ENCODE data around the gene DMRTB1.
"Not testable (repeated sequence)": the region's sequence is repeated elsewhere in the genome, so short reads cannot be mapped to it uniquely, and the experiment has no call there.

DMRTB1 gene

DNA sequence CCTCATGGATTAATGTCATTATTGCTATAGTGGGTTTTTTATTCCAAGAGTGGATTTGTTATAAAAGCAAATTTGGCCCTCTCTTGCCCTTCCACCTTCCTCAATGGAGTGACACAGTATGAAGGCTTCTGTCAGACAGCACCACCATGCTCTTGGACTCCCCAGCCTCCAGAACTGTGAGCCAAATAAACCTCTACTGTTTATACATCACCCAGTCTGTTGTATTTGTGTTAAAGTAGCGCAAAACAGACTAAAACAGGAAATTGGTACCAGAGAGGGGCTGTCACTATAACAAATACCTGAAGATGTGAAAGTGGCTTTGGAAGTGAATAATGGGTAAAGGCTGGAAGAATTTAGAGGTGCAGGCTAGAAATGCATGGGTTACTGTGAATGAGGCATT is 38.0 kb upstream of the DMRTB1 start:
- Mint-ChIP-seq H3K36me3 (ENCODE audit: low read depth) (no peaks in the 10 kb centered on the region), H3K4me3 (no peak overlapping the region), H3K4me1 (ENCODE audit: low read depth) (peaks cover 6% of the 10 kb centered on the region), H3K27ac (no peak overlapping the region), H3K9me3 (no peaks in the 10 kb centered on the region), H3K27me3 (peaks cover 7% of the 10 kb centered on the region)
- intact Hi-C loops (cut with micrococcal nuclease), result no loop called here

- Mint-ChIP-seq H3K27ac (no peak overlapping the region), H3K4me3 (no peak overlapping the region), H3K36me3 (ENCODE audit: low read depth) (no peaks in the 10 kb centered on the region), H3K9me3 (no peaks in the 10 kb centered on the region), H3K27me3 (peaks cover 7% of the 10 kb centered on the region), H3K4me1 (ENCODE audit: low read depth) (no peaks in the 10 kb centered on the region)
- intact Hi-C loops (cut with micrococcal nuclease), result no loop called here
Measured at GRCh38 chr1:53430261-53430660, 28.9 kb upstream of the DMRTB1 start.

DNA sequence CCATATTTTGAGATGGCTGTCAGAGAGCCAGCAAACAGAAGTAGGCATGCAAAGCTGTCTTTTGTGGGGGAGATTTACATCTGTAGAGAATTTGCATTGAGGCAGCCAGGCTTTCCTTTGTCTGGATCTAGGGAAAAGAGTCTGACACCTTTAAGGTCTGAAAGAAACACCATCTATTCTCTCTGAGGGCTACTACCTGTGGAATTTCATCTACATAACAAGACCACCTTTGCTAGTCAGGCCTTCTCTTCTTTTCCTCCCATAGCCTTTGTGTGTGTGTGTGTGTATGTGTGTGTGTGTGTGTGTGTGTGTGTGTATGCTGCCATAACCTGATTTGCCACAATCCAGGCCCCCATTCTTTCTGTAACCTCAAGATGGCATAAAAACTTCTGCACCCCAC is 28.4 kb upstream of the DMRTB1 start:
- Mint-ChIP-seq H3K4me3 (no peak overlapping the region), H3K27ac (no peak overlapping the region), H3K9me3 (no peaks in the 10 kb centered on the region), H3K36me3 (ENCODE audit: low read depth) (no peaks in the 10 kb centered on the region), H3K27me3 (peaks cover 7% of the 10 kb centered on the region), H3K4me1 (ENCODE audit: low read depth) (no peaks in the 10 kb centered on the region)
- intact Hi-C loops (cut with micrococcal nuclease), result no loop called here

GRCh38 chr1:53431244-53431643 is 28.0 kb upstream of the DMRTB1 start:
- Mint-ChIP-seq H3K27me3 (peaks cover 8% of the 10 kb centered on the region), H3K9me3 (no peaks in the 10 kb centered on the region), H3K4me3 (no peak overlapping the region), H3K4me1 (ENCODE audit: low read depth) (no peaks in the 10 kb centered on the region), H3K36me3 (ENCODE audit: low read depth) (no peaks in the 10 kb centered on the region), H3K27ac (no peak overlapping the region)
- intact Hi-C loops (cut with micrococcal nuclease), result no loop called here

- Mint-ChIP-seq H3K4me1 (ENCODE audit: low read depth) (no peaks in the 10 kb centered on the region), H3K4me3 (no peak overlapping the region), H3K27ac (no peak overlapping the region), H3K36me3 (ENCODE audit: low read depth) (no peaks in the 10 kb centered on the region), H3K27me3 (peaks cover 10% of the 10 kb centered on the region), H3K9me3 (no peaks in the 10 kb centered on the region)
- intact Hi-C loops (cut with micrococcal nuclease), result no loop called here
Measured at GRCh38 chr1:53431805-53432565, 27.2 kb upstream of the DMRTB1 start.

DNA sequence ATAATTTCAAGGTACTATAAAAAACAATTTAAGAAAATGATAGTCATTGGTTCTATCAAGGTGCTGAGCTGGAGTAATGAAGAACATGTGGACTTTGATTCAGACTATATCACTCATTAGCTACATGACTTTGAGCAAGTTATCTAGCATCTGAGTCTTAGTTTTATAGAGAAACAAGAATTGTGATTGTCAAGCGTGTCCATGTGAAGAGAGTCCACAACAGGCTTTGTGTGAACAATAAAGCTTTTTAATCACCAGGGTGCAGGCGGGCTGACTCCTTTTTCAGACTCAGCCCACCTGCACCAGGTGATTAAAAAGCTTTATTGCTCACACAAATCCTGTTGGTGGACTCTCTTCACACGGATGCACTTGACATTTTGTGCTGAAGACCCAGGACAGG is 26.6 kb upstream of the DMRTB1 start:
- peaks cover 10% of the 10 kb centered on the region for H3K27me3 Mint-ChIP-seq
- intact Hi-C loops (cut with micrococcal nuclease), result no loop called here

DNA sequence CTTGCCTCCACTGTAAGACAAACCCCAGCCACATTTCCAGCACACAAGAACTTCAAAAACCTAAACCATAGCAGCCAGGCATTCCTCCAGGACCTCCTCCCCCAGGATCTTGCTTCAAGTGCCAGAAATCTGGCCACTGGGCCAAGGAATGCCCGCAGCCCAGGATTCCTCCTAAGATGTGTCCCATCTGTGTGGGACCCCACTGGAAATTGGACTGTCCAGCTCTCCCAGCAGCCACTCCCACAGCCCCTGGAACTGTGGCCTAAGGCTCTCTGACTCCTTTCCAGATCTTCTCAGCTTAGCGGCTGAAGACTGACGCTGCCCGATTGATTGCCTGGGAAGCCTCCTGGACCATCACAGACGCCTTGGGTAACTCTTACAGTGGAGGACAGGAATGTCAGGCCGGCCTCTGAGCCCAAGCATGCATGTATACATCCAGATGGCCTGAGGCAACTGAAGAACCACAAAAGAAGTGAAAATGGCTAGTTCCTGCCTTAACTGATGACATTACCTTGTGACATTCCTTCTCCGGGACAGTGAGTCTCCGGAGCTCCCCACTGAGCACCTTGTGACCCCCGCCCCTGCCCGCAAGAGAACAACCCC is 24.7 kb upstream of the DMRTB1 start:
- intact Hi-C loops (cut with micrococcal nuclease); H3K9me3 Mint-ChIP-seq; H3K4me3 Mint-ChIP-seq; H3K36me3 Mint-ChIP-seq (ENCODE audit: low read depth); H3K27ac Mint-ChIP-seq; H3K4me1 Mint-ChIP-seq (ENCODE audit: low read depth): not testable (repeated sequence)
- peaks cover 10% of the 10 kb centered on the region for H3K27me3 Mint-ChIP-seq

More for the DNA sequence above, 26.6 kb upstream of the DMRTB1 start:
- Mint-ChIP-seq H3K9me3 (no peaks in the 10 kb centered on the region), H3K4me3 (no peak overlapping the region), H3K27ac (no peak overlapping the region), H3K36me3 (ENCODE audit: low read depth) (no peaks in the 10 kb centered on the region), H3K4me1 (ENCODE audit: low read depth) (no peaks in the 10 kb centered on the region)

DNA sequence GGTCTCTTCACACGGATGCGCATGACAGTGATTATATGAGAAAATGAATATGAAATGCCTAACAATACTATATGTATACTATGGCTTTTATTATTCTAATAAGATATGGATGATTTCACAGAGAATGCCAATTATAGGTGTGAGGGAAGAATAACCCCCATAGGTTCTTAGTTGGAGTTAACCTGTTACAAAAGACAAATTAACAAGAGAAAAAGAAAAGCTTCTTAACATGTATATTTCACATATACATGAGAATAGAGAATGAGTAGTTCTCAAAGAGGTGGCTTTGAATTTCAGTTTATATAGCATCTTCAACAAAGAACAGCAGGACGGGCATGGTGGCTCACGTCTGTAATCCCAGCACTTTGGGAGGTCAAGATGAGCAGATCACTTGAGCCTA is 24.0 kb upstream of the DMRTB1 start:
- Mint-ChIP-seq H3K36me3 (ENCODE audit: low read depth) (no peaks in the 10 kb centered on the region), H3K27ac (no peak overlapping the region), H3K4me3 (no peak overlapping the region), H3K27me3 (peaks cover 10% of the 10 kb centered on the region), H3K4me1 (ENCODE audit: low read depth) (no peaks in the 10 kb centered on the region), H3K9me3 (peaks cover 7% of the 10 kb centered on the region)
- intact Hi-C loops (cut with micrococcal nuclease), result no loop called here

DNA sequence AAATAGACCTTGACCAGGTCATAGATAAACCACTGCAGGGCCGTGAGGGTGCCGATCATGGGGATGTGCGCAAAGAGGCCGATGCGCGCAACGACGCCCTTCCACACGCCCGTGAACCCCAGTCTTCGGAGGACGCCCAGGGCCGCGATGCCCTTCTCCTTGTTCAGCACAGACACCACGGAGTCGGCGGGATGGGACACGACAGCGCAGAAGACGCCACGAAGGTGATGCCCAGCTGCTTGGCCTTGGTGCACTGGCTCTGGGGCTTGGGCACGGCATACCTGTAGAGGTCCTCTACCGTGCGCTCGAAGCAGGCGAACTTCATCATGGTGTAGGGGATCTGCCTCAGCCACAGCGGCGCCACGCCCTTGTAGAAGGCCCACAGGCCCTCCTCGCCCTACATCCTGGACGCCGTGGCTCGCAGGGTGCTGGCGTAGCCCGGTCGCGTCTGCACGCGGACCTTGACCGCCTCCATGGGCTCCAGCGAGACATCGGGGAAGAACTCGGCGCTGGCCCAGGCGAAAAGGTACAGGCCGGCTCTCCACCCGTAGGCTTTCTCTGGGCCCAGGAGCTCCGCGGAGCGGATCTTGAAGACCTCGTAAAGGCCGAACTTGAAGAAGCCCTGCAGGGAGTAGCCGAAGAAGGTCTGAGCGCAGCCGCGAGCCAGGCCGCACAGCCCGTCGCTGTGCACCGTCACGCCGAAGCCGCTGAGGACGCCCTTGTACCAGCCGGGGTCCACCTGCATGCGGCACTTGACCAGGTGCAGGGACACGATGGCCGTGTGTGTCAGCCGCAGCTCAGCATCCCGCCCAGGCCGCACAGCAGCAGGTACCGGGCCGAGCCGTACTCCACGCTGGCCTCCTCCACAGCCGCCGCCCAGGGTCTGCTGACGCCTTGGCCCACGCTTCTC is 20.5 kb upstream of the DMRTB1 start:
- H3K27me3 Mint-ChIP-seq, result peaks cover 5% of the 10 kb centered on the region
- H3K4me3 Mint-ChIP-seq, result no peak overlapping the region
- H3K36me3 Mint-ChIP-seq (ENCODE audit: low read depth), result no peaks in the 10 kb centered on the region
- intact Hi-C loops (cut with micrococcal nuclease), result no loop called here
- no peak overlapping the region for H3K27ac Mint-ChIP-seq
- no peaks in the 10 kb centered on the region for H3K4me1 Mint-ChIP-seq (ENCODE audit: low read depth)
- peaks cover 7% of the 10 kb centered on the region for H3K9me3 Mint-ChIP-seq

GRCh38 chr1:53439337-53440207 is 19.6 kb upstream of the DMRTB1 start:
- H3K27ac Mint-ChIP-seq, result no peak overlapping the region
- H3K36me3 Mint-ChIP-seq (ENCODE audit: low read depth), result no peaks in the 10 kb centered on the region
- H3K4me1 Mint-ChIP-seq (ENCODE audit: low read depth), result no peaks in the 10 kb centered on the region
- peaks cover 7% of the 10 kb centered on the region for H3K9me3 Mint-ChIP-seq
- intact Hi-C loops (cut with micrococcal nuclease), result no loop called here
- peaks cover 3% of the 10 kb centered on the region for H3K27me3 Mint-ChIP-seq
- no peak overlapping the region for H3K4me3 Mint-ChIP-seq

DNA sequence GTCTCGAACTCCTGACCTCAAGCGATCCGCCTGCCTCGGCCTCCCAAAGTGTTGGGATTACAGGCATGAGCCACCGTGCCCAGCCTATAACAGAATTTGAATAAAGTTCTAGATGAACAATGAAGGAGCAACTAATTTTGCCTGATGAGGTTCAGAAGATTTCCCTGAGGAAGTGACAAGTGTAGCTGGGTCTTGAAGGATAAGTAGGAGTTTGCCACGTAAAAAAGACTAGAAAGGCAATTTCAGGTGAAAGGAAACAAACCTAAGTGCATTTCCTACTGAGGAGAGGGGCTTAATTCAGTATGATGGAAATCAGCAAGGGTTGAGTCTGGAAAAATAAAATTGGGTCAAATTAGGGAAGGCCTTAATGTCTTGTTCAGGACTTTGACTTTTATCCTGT is 18.6 kb upstream of the DMRTB1 start:
- H3K36me3 Mint-ChIP-seq (ENCODE audit: low read depth), result no peaks in the 10 kb centered on the region
- intact Hi-C loops (cut with micrococcal nuclease), result no loop called here
- no peaks in the 10 kb centered on the region for H3K4me1 Mint-ChIP-seq (ENCODE audit: low read depth)
- peaks cover 3% of the 10 kb centered on the region for H3K27me3 Mint-ChIP-seq
- H3K4me3 Mint-ChIP-seq, result no peak overlapping the region
- H3K9me3 Mint-ChIP-seq, result peaks cover 7% of the 10 kb centered on the region
- H3K27ac Mint-ChIP-seq, result no peak overlapping the region

- Mint-ChIP-seq H3K4me1 (ENCODE audit: low read depth) (no peaks in the 10 kb centered on the region), H3K4me3 (no peak overlapping the region), H3K27ac (no peak overlapping the region), H3K9me3 (peaks cover 7% of the 10 kb centered on the region), H3K27me3 (no peaks in the 10 kb centered on the region), H3K36me3 (ENCODE audit: low read depth) (no peaks in the 10 kb centered on the region)
- intact Hi-C loops (cut with micrococcal nuclease), result no loop called here
Measured at GRCh38 chr1:53442299-53442698, 16.9 kb upstream of the DMRTB1 start.

GRCh38 chr1:53446051-53446450 is 13.1 kb upstream of the DMRTB1 start:
- H3K4me1 Mint-ChIP-seq (ENCODE audit: low read depth), result no peaks in the 10 kb centered on the region
- H3K36me3 Mint-ChIP-seq (ENCODE audit: low read depth), result no peaks in the 10 kb centered on the region
- intact Hi-C loops (cut with micrococcal nuclease), result no loop called here
- H3K4me3 Mint-ChIP-seq, result no peak overlapping the region
- no peaks in the 10 kb centered on the region for H3K27me3 Mint-ChIP-seq
- no peaks in the 10 kb centered on the region for H3K9me3 Mint-ChIP-seq
- H3K27ac Mint-ChIP-seq, result no peak overlapping the region

Measured in dendritic cell treated with granulocyte-macrophage colony-stimulating factor and Interleukin-4, amounts not matched to agents 40 ng/mL and 50 ng/mL, for 4 days (primary cell).